A673 (cell line): ENCODE data around the gene HARS1. TPM values are rescaled to one million over a fixed set of nuclear protein-coding genes. Genes with fewer than 3 reads are reported as not detected.
A peak's percentile ranks its signal among the peaks of the same experiment; 100 is the strongest.

Experiments
- BruUV-seq: library from RNA; stranded (reverse); fragments of 400-500 nt; replicated peaks from 2 replicates; lab custom pipeline; 2021; lab: Mats Ljungman, UMichigan
- CTCF ChIA-PET: fragments of 300-600 bp; sonication (Branson Sonifier 250); formaldehyde crosslinking; loops from one replicate; lab custom pipeline; 2022; ENCODE audit warnings: antibody characterized with exemption; lab: Charles Lee
- POLR2A ChIA-PET: fragments of 300-600 bp; sonication (Branson Sonifier 250); formaldehyde crosslinking; loops from one replicate; lab custom pipeline; 2022; ENCODE audit warnings: antibody characterized with exemption; ENCODE audit not compliant: low non-redundant PET; lab: Charles Lee
- DNase-seq: peaks from one replicate; pipeline ENCODE4 v3.0.0-alpha.2; 2015; ENCODE audit warnings: low spot score
- H3K27ac ChIP-seq: fragments of 200-600 bp; sonication (generic); 2 replicates; pipeline ENCODE4 v1.5.1; 2016; ENCODE audit warnings: mixed run types, low read depth, mild to moderate bottlenecking, mixed read lengths, antibody characterized with exemption, low read length; ENCODE audit not compliant: poor library complexity, severe bottlenecking
- H3K27me3 ChIP-seq: fragments of 200-600 bp; sonication (generic); replicated peaks from 2 replicates; pipeline ENCODE4 v1.6.1; 2017; ENCODE audit warnings: mixed run types, low read depth, mild to moderate bottlenecking, mixed read lengths, antibody characterized with exemption, low read length; ENCODE audit not compliant: insufficient read depth, poor library complexity
- H3K36me3 ChIP-seq: fragments of 200-600 bp; sonication (generic); 2 replicates; pipeline ENCODE4 v1.6.1; 2016; ENCODE audit warnings: mixed run types, mild to moderate bottlenecking, mixed read lengths, antibody characterized with exemption, low read length; ENCODE audit not compliant: insufficient read depth, poor library complexity, severe bottlenecking
- H3K4me1 ChIP-seq: fragments of 200-600 bp; sonication (generic); 2 replicates; pipeline ENCODE4 v1.6.1; 2017; ENCODE audit warnings: mixed run types, mild to moderate bottlenecking, mixed read lengths, antibody characterized with exemption, low read length; ENCODE audit not compliant: insufficient read depth, poor library complexity, severe bottlenecking
- H3K4me3 ChIP-seq: fragments of 200-600 bp; sonication (generic); 2 replicates; pipeline ENCODE4 v1.5.1; 2016; ENCODE audit warnings: low read depth, mixed run types, mild to moderate bottlenecking, mixed read lengths, low read length; ENCODE audit not compliant: poor library complexity, severe bottlenecking
- H3K9me3 ChIP-seq: fragments of 200-600 bp; sonication (generic); 2 replicates; pipeline ENCODE4 v1.6.1; 2016; ENCODE audit warnings: mixed run types, low read depth, mild to moderate bottlenecking, mixed read lengths, antibody characterized with exemption, low read length; ENCODE audit not compliant: poor library complexity, severe bottlenecking
- CTCF ChIP-seq: fragments of 300-800, 200-600 bp; sonication (generic); conservative IDR thresholded peaks from 2 replicates; pipeline ENCODE4 v1.5.1; 2017; ENCODE audit warnings: low read depth, mild to moderate bottlenecking, antibody characterized with exemption, low read length, moderate library complexity, mixed read lengths
- EZH2 ChIP-seq: fragments of 200-600 bp; sonication (generic); IDR thresholded peaks from 2 replicates; pipeline ENCODE4 v1.6.1; 2017; ENCODE audit warnings: borderline replicate concordance, low read depth, mild to moderate bottlenecking, mixed read lengths, antibody characterized with exemption, low read length; ENCODE audit not compliant: poor library complexity, severe bottlenecking
- intact Hi-C: fragments of 100-400 bp; cut with micrococcal nuclease; formaldehyde crosslinking; loops from one replicate; pipeline ENCODE4 v1.10.0; 2022; ENCODE audit not compliant: unreplicated experiment
- total RNA-seq: library from RNA; stranded (reverse); gene quantifications from 2 replicates; pipeline ENCODE4 v1.2.3, GENCODE V29; 2021

HARS1 gene
- total RNA-seq, 1 experiment from 2014 or later = 101 TPM

GRCh38 chr5:140658870-140659269, 32.3 kb downstream of the HARS1 start:
- BruUV-seq = no TSS peak
- Histone ChIP-seq H3K36me3 (peaks cover 87% of the 10 kb centered on the region), H3K27me3 (no peaks in the 10 kb centered on the region), H3K4me1 (no peaks in the 10 kb centered on the region), H3K27ac (no peak overlapping the region), H3K9me3 (no peaks in the 10 kb centered on the region), H3K4me3 (no peak overlapping the region)
- DNase-seq = no peak
- no peak for TF ChIP-seq CTCF
- no peak for TF ChIP-seq EZH2
- CTCF ChIA-PET = no interaction called here
- POLR2A ChIA-PET = no interaction called here
- intact Hi-C loops = no loop called here

GRCh38 chr5:140647042-140647419, 44.1 kb downstream of the HARS1 start:
- Histone ChIP-seq H3K4me3 (peak overlapping the region; percentile 71), H3K4me1 (peaks cover 10% of the 10 kb centered on the region), H3K27me3 (no peaks in the 10 kb centered on the region), H3K36me3 (peaks cover 64% of the 10 kb centered on the region), H3K27ac (peak overlapping the region; percentile 69), H3K9me3 (no peaks in the 10 kb centered on the region)
- ChIA-PET CTCF (no interaction called here), POLR2A (no interaction called here)
- BruUV-seq = no TSS peak
- TF ChIP-seq CTCF (no peak), EZH2 (no peak)
- peak; percentile 22 for DNase-seq
- intact Hi-C loops = no loop called here

- Histone ChIP-seq H3K9me3 (no peaks in the 10 kb centered on the region), H3K27me3 (no peaks in the 10 kb centered on the region), H3K27ac (no peak overlapping the region), H3K4me1 (peaks cover 23% of the 10 kb centered on the region), H3K4me3 (no peak overlapping the region), H3K36me3 (peaks cover 38% of the 10 kb centered on the region)
- CTCF ChIA-PET = interaction anchor here (1.5 kb wide), 1 partner anchor 280 kb away, joined by 3 read pairs; no protein-coding TSS in a partner anchor
- no peak for DNase-seq
- intact Hi-C loops = no loop called here
- no TSS peak for BruUV-seq
- TF ChIP-seq CTCF (no peak), EZH2 (no peak)
- POLR2A ChIA-PET = no interaction called here
Observed at GRCh38 chr5:140642718-140643117, 48.5 kb downstream of the HARS1 start.
